HG03139 (cell line): Measurements from ENCODE around the gene MYLK.
"Not testable (repeated sequence)": the region's sequence is repeated elsewhere in the genome, so short reads cannot be mapped to it uniquely, and the experiment has no call there.

Source experiments
- ATAC-seq: cut with Tn5 transposase; IDR thresholded peaks from one replicate; pipeline ENCODE4 v1.9.1; 2021; ENCODE audit not compliant: unreplicated experiment

Gene MYLK

GRCh38 chr3:123755085-123755484 lies 129.0 kb downstream of the MYLK start:
- ATAC-seq, result no peak

DNA sequence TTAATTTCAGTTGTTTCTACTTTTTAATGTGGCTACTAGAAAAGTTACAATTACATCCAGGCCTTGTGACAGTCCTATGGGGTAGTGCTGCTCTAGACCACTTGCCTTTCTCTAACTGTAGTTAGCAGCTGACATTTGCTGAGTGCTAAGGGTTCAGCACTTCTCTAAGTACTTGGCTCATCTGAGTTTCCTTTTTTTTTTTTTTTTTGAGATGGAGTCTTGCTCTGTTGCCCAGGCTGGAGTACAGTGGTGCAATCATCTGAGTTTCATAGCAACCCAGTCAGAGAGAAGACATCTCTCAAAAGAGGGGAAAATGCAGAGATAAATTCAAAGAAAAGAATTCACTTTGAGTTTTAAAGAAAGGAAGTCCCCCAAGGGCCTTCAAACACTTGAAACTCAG lies 130.8 kb downstream of the MYLK start:
- no peak for ATAC-seq

DNA sequence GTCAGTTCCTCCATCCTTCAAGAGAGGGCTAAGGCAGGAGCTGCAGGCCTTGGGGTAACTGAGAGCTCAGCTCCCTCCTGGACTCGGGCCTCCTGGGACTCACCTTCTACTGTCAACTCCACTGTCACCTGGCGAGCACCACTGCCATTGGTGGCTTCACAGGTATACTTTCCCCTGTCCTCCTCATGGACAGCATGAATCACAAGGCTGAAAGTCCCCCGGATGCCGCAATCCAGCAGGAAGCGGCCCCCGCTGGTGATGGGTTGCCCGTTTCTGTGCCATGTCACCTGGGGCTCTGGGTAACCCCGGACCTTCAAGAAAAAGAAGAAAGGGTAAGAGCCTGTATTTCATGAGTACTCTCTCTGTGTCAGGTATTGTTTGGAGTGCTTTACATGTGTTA lies 131.9 kb downstream of the MYLK start:
- no peak for ATAC-seq

DNA sequence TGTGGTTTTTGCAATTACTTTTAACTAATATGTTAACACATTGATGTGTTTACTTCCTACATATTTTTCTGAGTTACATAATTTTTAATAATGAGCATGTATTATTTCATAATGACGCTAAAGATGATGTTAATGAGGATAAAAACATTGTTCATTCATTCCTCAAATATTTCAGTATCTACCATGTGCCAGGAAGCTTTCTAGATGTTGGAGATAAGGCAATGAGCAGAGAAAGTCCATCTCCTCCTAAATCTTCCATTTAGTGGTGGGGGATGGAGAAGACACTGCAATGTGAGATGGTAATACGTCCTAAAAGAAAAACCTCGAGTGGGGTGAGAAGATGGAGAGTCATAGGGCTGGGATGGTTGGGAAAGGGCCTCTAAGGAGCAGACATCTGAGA lies 132.7 kb downstream of the MYLK start:
- no peak for ATAC-seq

- no peak for ATAC-seq
Observed at GRCh38 chr3:123750659-123751420, 133.3 kb downstream of the MYLK start.

DNA sequence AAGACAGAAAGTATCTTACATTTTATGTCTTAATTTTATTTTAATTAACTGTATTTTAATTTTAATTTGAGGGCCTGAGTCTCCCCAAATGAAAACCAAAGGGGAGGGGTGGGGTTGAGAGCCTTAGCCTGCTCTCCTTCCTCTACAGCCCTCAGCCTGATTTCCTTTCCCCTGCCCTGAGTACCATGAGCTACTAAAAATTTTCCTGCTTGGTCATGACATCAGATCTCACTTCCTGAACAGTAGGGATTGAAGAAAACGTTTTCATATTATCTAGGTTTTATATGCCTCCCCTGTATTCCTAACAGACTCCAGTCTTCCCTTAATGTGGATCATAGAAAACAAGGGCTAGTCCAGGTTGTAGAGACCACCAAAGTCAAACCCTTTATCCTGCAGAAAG lies 133.9 kb downstream of the MYLK start:
- no peak for ATAC-seq

DNA sequence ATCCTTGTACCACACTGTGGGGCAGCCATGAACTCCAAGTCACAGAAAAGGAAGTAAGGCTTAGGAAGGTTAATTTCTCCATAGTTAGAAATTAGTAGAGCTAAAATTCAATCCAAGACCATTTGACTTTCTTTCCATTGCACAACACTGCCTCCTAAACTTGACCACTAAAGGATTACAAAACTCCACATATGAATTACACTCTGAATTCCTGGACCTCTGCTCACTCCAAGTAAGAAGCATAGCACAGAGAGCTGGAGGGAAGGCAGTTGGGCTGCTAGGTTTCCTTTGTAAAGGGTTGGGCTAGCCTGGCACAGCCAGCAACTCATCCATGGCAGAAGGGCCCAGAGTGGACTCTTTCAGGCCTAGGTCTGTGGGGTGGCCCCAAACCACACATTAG lies 134.4 kb downstream of the MYLK start:
- no peak for ATAC-seq

GRCh38 chr3:123745184-123745855 lies 138.8 kb downstream of the MYLK start:
- no peak for ATAC-seq

- ATAC-seq, result no peak
Observed at GRCh38 chr3:123744064-123744463, 140.1 kb downstream of the MYLK start.

DNA sequence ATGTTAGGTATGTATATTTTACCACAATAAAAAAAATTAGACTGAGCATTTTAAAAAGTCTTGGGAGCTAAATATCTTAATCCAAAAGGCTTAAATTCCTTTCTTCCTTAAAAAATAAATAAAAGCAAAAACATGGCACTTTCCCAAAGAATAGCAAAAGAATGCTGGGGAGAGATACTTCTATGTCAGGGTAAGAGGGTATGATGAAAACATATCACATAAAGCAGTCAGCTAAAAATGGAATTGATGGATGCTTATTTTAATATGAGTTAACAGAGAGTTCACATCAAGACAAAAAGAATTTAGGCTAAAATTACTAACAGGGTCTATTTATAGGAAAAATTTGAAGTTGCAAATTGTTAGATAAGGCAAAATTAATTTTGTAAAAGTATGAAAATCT lies 141.0 kb downstream of the MYLK start:
- no peak for ATAC-seq

GRCh38 chr3:123741041-123741511 lies 143.1 kb downstream of the MYLK start:
- ATAC-seq, result no peak

DNA sequence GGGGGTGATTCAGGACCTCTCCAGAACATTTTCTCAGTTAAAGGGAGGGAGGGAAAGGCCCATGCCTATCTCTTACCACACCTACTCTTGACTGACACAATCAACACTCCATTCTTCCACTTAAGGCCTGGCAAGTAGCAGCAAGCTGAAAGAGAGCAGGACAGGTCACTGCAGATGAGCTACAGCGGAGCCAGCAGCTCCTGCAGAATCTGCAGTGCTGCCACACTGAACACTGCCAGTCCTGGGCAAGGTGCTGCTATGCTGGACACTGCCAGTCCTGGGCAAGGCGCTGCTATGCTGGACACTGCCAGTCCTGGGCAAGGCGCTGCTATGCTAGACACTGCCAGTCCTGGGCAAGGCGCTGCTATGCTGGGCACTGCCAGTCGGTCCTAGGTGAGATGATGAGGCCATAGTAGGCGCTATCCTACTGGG lies 143.7 kb downstream of the MYLK start:
- ATAC-seq, result no peak

DNA sequence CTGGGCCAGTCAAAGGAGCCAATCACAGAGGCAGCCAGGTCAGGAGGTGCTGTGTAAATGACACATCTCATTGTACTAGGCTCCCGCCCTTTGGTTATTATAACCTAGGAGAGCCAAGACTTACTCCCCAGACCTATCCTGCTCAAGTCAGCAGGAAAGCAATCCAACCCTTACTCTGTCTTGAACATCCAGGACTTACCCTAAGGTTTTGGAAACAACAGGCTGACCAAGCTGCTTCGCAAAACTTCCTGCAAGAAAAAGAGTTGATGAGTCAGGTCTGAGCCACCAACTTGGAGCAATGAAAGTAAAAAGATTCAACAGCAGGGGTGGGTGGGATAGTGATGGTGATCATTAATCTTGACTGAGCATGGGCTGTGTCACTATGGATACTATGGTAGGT lies 144.4 kb downstream of the MYLK start:
- ATAC-seq, result no peak

DNA sequence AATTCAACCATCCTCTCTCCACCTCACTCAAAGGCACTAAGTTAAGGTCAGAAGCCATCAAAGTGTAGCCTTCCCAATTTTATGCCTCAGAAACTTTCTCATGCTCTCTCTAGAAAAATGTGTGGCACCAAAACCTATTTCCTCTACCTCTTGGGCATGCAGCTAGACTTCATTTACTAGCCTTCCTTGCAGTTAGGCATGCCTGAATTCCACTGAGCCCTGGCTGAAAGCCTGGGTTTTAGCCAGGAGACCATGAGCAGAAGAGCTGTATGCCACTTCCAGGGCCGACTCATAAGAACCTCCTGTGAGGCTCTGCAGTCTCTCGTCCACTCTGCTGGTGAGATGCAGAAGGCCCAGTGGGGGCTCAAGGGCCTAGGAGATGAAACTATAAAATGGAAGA lies 145.0 kb downstream of the MYLK start:
- ATAC-seq, result no peak

GRCh38 chr3:123738522-123738921 lies 145.6 kb downstream of the MYLK start:
- ATAC-seq, result not testable (repeated sequence)

- ATAC-seq, result no peak
Observed at GRCh38 chr3:123737168-123737567, 147.0 kb downstream of the MYLK start.

GRCh38 chr3:123735456-123735855 lies 148.7 kb downstream of the MYLK start:
- no peak for ATAC-seq

DNA sequence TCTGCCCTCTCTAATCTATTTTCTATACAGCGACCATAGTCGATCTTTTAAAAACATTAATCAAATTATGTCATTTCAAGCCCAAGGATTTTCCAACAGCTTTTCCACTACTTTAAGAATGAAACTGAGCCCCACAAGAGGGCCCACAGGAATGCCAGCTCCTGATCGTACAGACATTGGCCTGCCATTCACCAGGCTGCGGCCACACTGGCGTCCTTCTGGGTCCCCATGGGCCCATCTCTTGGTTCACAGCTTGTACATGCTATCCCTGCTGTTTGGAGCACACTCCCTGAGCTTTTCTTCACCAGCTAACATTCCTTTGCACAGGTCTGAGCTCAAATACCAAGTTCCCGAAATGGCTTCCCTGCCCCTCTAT lies 149.6 kb downstream of the MYLK start:
- ATAC-seq, result no peak

GRCh38 chr3:123733805-123734526 lies 150.2 kb downstream of the MYLK start:
- ATAC-seq, result no peak

DNA sequence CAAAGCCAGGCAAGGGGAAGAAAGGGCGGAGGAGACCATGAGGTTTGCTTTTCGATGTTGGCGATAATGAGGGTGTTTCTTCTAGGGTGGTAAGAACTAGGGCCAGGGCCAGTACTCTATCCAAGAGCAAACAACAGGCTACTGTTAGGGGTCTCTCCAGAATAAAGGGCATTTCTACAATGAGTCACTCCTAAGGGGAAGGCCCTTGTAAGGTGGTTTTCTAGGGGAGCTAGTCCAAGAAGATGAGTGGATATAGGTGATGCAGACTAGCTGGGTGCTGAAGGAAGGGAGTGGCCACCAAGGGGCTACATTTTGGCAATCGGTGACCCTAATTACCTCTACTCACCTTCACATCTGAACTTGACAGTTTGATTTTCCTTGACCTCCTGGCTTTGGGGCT lies 150.8 kb downstream of the MYLK start:
- no peak for ATAC-seq

- ATAC-seq, result no peak
Observed at GRCh38 chr3:123732447-123732846, 151.7 kb downstream of the MYLK start.

DNA sequence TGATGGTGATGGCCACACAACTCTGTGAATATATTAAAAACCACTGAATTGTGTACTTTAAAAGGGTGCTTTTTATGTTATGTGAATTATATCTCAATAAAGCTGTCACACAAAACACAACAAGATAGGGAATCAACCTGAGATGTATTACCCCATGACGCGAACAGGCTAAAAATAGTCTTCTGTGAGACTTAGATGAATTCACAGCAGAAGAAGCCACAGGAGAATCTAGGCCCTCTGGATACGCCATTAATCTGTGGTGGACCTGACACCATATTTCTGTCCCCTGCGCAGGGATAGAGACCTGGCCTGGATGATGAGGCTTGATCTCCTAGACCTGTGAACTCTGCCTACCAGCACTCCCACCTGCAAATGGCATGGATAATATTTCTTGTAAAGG lies 153.3 kb downstream of the MYLK start:
- ATAC-seq, result no peak
